Calu3 (cell line): ENCODE data around the gene ALLC. TPM values are rescaled to one million over a fixed set of nuclear protein-coding genes. Genes with fewer than 3 reads are reported as not detected.
"Not testable (repeated sequence)": the region's sequence is repeated elsewhere in the genome, so short reads cannot be mapped to it uniquely, and the experiment has no call there.

Experiments
- BruUV-seq: library from RNA; stranded (reverse); fragments of 400-500 nt; replicated peaks from 2 replicates; lab custom pipeline; 2021; lab: Mats Ljungman, UMichigan
- CTCF ChIA-PET: fragments of 300-600 bp; sonication (Branson Sonifier 250); formaldehyde crosslinking; loops from one replicate; lab custom pipeline; 2022; ENCODE audit warnings: antibody characterized with exemption; lab: Charles Lee
- DNase-seq: peaks from one replicate; pipeline ENCODE4 v3.0.0; 2022
- H3K27ac Mint-ChIP-seq: one replicate; pipeline ENCODE4 v1.8.0; 2022; ENCODE audit warnings: mixed read lengths; ENCODE audit not compliant: unreplicated experiment
- H3K27me3 Mint-ChIP-seq: one replicate; pipeline ENCODE4 v1.8.0; 2022; ENCODE audit warnings: mixed read lengths; ENCODE audit not compliant: unreplicated experiment
- H3K36me3 Mint-ChIP-seq: one replicate; pipeline ENCODE4 v1.8.0; 2022; ENCODE audit warnings: mild to moderate bottlenecking, moderate library complexity, mixed read lengths; ENCODE audit not compliant: insufficient read depth, unreplicated experiment
- H3K4me1 Mint-ChIP-seq: one replicate; pipeline ENCODE4 v1.8.0; 2022; ENCODE audit warnings: mild to moderate bottlenecking, low read depth, mixed read lengths; ENCODE audit not compliant: unreplicated experiment
- H3K4me3 Mint-ChIP-seq: one replicate; pipeline ENCODE4 v1.8.0; 2022; ENCODE audit warnings: mild to moderate bottlenecking, low read depth, moderate library complexity, mixed read lengths; ENCODE audit not compliant: unreplicated experiment
- H3K9me3 Mint-ChIP-seq: one replicate; pipeline ENCODE4 v1.8.0; 2022; ENCODE audit warnings: low read depth, mixed read lengths; ENCODE audit not compliant: unreplicated experiment
- intact Hi-C: fragments of 100-400 bp; cut with micrococcal nuclease; formaldehyde crosslinking; loops from one replicate; pipeline ENCODE4 v1.10.0; 2022; ENCODE audit not compliant: unreplicated experiment
- total RNA-seq: library from RNA; stranded (reverse); gene quantifications from 2 replicates; pipeline ENCODE4 v1.2.3, GENCODE V29; 2022
- TF ChIP-seq, protein P1 (sequence below): fragments of 200-600 bp; IDR thresholded peaks from one replicate; pipeline ENCODE4 v1.8.0; 2022; ENCODE audit warnings: antibody characterized with exemption; ENCODE audit not compliant: unreplicated experiment

Gene ALLC
- total RNA-seq, 1 experiment from 2014 or later: not detected

DNA sequence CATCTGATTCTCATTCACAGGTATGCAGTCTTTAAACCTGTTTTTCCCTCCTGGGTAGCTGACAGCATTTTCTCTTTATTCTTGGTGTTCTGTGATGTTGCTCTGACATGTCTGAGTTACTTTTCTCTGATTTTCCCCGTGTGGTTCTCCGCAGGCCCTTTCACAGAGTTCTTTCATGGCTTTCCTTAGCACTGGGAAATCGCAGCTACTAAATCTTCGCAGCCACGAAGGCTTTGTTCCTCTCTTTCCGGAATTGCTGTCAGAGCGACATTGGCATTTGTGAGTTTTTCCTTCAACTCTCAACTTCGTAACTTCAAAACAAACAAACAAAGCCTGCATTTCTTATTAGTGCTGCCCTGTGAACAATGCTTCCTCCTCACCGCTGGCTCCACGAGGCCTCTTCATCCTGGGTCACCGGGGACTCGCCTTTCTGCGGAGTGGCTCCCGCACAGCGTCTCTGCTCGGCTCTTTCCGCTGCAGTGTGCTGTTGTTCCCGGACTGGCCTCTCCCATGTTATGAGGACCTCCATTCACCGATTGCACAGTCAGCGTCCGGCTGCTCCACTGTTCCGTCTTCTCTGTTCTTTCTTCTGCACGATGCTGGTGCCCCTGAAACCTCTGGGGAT lies 47.0 kb upstream of the ALLC start:
- intact Hi-C loops: no loop called here
- no TSS peak for BruUV-seq
- H3K9me3 Mint-ChIP-seq: no peaks in the 10 kb centered on the region
- no peak for DNase-seq
- TF ChIP-seq, protein P1, sequence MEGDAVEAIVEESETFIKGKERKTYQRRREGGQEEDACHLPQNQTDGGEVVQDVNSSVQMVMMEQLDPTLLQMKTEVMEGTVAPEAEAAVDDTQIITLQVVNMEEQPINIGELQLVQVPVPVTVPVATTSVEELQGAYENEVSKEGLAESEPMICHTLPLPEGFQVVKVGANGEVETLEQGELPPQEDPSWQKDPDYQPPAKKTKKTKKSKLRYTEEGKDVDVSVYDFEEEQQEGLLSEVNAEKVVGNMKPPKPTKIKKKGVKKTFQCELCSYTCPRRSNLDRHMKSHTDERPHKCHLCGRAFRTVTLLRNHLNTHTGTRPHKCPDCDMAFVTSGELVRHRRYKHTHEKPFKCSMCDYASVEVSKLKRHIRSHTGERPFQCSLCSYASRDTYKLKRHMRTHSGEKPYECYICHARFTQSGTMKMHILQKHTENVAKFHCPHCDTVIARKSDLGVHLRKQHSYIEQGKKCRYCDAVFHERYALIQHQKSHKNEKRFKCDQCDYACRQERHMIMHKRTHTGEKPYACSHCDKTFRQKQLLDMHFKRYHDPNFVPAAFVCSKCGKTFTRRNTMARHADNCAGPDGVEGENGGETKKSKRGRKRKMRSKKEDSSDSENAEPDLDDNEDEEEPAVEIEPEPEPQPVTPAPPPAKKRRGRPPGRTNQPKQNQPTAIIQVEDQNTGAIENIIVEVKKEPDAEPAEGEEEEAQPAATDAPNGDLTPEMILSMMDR: no peak
- H3K4me1 Mint-ChIP-seq: no peaks in the 10 kb centered on the region
- CTCF ChIA-PET: no interaction called here
- H3K27me3 Mint-ChIP-seq: peaks cover 36% of the 10 kb centered on the region
- no peak overlapping the region for H3K27ac Mint-ChIP-seq
- no peak overlapping the region for H3K4me3 Mint-ChIP-seq
- peaks cover 2% of the 10 kb centered on the region for H3K36me3 Mint-ChIP-seq

DNA sequence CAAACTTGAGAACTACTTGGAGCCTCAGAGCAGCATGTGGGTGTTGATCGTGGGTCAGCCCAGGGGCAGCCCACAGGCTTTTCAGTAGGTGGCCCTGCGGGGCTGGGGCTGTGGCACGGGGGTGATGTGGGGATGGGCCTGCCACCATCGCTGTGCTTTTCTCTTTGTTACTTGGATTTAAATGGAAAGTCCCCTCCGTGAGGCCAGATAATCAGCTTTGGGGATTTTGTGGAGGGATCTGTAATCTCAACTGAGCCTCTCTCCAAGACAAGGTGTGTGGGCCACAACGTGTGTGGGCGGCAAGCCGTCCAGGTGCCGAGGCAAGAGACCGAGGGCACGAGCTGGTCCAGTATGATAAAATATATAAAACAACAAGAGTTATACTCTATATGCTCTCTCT lies 46.4 kb upstream of the ALLC start:
- TF ChIP-seq, protein P1: no peak
- no peak overlapping the region for H3K4me3 Mint-ChIP-seq
- H3K27me3 Mint-ChIP-seq: peaks cover 36% of the 10 kb centered on the region
- H3K4me1 Mint-ChIP-seq: no peaks in the 10 kb centered on the region
- no peaks in the 10 kb centered on the region for H3K36me3 Mint-ChIP-seq
- no peaks in the 10 kb centered on the region for H3K9me3 Mint-ChIP-seq
- CTCF ChIA-PET: no interaction called here
- no TSS peak for BruUV-seq
- H3K27ac Mint-ChIP-seq: no peak overlapping the region
- intact Hi-C loops: no loop called here
- no peak for DNase-seq

DNA sequence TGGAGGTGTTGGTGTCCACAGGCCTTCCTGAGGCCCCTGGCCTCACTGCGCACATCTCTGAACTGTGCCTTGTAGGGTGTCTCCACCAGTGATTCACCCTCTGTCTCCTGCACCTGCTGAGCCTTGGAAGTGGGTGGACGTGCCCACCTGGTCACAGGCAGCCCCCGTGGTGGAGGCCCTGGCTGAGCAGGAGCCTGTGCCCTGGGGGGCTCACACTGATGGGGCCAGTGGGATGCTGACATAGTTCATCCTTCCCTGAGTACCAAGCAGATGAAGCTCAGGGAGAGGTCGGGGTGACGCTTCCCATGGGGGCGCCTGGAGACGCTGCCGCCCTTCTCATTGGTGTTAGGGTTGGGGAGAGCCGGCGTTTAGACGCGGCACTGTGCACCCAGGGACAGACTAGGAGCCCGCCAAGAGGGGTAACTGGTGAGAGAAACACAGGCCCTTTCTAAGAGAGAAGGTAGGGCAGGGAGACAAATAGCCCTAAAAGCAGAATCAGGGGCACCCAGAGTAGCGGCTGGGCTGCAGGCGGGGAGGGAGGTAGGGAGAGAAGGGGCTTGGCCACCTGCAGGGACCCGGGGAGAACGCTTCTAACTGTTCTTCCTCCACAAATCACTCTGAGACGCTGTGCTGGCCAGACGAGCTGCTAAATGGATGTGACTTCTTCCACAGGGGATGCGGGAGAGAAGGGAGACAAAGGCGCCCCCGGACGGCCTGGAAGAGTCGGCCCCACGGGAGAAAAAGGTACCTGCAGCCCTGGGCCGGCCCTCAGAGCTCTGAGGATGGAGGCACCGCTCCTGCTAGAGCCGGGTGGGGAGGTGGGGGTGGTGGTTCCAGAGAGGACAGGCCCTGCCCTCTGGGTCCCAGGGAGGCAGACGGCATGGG lies 45.1 kb upstream of the ALLC start:
- intact Hi-C loops: no loop called here
- H3K4me3 Mint-ChIP-seq: no peak overlapping the region
- no peak overlapping the region for H3K27ac Mint-ChIP-seq
- no TSS peak for BruUV-seq
- TF ChIP-seq, protein P1: no peak
- no peaks in the 10 kb centered on the region for H3K4me1 Mint-ChIP-seq
- H3K36me3 Mint-ChIP-seq: no peaks in the 10 kb centered on the region
- DNase-seq: no peak
- CTCF ChIA-PET: no interaction called here
- no peaks in the 10 kb centered on the region for H3K9me3 Mint-ChIP-seq
- H3K27me3 Mint-ChIP-seq: peaks cover 31% of the 10 kb centered on the region

DNA sequence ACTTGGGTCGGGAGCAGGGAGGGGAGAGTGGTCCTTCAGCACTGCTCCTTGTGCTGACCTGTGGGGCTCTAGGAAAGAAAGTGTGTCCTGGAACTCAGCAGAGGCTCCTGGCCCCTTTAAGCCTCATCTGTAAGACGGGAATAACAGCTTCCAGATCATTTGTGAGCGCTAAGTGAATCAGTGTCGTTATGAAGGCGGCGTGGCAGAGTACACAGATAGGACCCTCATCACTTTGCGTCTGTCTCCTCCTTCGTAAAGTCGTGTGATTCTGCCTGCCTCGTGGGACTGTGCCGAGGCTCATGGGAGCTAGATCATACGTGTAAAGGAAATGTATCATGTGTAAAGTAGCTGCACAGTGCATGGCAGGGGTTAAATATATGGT lies 44.5 kb upstream of the ALLC start:
- TF ChIP-seq, protein P1: no peak
- no peak for DNase-seq
- Mint-ChIP-seq H3K9me3 (no peaks in the 10 kb centered on the region), H3K27me3 (peaks cover 25% of the 10 kb centered on the region), H3K36me3 (no peaks in the 10 kb centered on the region), H3K4me3 (no peak overlapping the region), H3K27ac (no peak overlapping the region), H3K4me1 (no peaks in the 10 kb centered on the region)
- CTCF ChIA-PET: no interaction called here
- BruUV-seq: no TSS peak
- intact Hi-C loops: no loop called here

DNA sequence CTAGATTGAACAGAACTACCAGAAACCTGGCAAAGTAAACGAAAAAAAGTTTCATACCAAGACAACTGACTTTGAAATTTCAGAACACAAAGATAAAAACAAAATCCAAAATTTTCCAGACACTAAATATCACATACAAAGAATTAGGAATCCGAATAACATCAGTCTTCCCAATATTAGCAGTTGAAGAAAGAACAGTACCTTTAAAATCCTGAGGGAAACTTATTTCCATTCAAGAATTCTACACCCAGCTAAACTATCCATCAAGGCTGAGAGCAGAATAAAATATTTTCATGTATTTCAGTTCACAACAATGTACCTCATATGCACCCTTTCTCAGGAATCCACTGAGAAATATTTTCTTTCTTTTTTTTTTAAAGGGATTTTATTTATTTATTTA lies 43.3 kb upstream of the ALLC start:
- DNase-seq, intact Hi-C loops, H3K27ac Mint-ChIP-seq, H3K4me1 Mint-ChIP-seq, H3K36me3 Mint-ChIP-seq, BruUV-seq, H3K4me3 Mint-ChIP-seq, H3K9me3 Mint-ChIP-seq, CTCF ChIA-PET: not testable (repeated sequence)
- peaks cover 22% of the 10 kb centered on the region for H3K27me3 Mint-ChIP-seq

DNA sequence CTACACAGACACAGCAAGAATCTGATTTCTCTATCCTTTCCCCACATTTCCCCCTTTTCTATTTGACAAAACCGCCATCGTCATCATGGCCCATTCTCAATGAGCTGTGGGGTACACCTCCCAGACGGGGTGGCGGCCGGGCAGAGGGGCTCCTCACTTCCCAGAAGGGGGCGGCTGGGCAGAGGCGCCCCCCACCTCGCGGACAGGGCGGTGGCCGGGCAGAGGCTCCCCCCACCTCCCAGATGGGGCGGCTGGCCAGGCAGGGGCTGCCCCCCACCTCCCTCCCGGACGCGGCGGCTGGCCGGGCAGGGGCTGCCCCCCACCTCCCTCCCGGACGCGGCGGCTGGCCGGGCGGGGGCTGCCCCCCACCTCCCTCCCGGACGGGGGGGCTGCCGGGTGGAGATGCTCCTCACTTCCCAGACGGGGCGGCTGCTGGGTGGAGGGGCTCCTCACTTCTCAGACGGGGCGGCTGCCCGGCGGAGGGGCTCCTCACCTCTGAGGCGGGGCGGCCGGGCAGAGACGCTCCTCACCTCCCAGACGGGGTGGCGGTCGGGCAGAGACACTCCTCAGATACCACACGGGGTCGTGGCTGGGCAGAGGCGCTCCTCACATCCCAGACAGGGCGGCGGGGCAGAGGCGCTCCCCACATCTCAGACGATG lies 42.3 kb upstream of the ALLC start:
- BruUV-seq, DNase-seq, intact Hi-C loops, H3K4me1 Mint-ChIP-seq, H3K9me3 Mint-ChIP-seq, H3K27ac Mint-ChIP-seq, H3K4me3 Mint-ChIP-seq, CTCF ChIA-PET, H3K36me3 Mint-ChIP-seq: not testable (repeated sequence)
- H3K27me3 Mint-ChIP-seq: peaks cover 13% of the 10 kb centered on the region
